Kidney (tissue), 14 donors: Measurements from ENCODE around the gene PDIA5. TPM values are rescaled to one million over a fixed set of nuclear protein-coding genes. Genes with fewer than 3 reads are reported as not detected.

ENCODE experiments used
- DNase-seq, 5 donors: peaks; one replicate each; pipeline ENCODE4 v3.0.0-alpha.2; 2013 to 2020
- FAIRE-seq: peaks from 2 replicates; lab custom pipeline; 2012; peaks lifted over from hg19 to GRCh38; lab: Jason Lieb, UNC
- H3K27ac ChIP-seq, 2 donors: one replicate each; pipeline ENCODE4 v1.7.0; 2013; ENCODE audit warnings: low read depth in 2 of 2, low read length in 2 of 2, inconsistent platforms in 1 of 2
- H3K27me3 ChIP-seq: one replicate; pipeline ENCODE4 v1.7.1; 2013; ENCODE audit warnings: low read length, inconsistent platforms; ENCODE audit not compliant: control insufficient read depth, insufficient read depth
- H3K36me3 ChIP-seq, 3 donors: one replicate each; pipeline versions ENCODE4 v1.7.0 to v1.7.1; 2013; ENCODE audit warnings: low read length in 3 of 3, control low read depth in 1 of 3, inconsistent platforms in 1 of 3; ENCODE audit not compliant: insufficient read depth in 3 of 3, control insufficient read depth in 2 of 3
- H3K4me1 ChIP-seq, 3 donors: one replicate each; pipeline versions ENCODE4 v1.7.0 to v1.7.1; 2013; ENCODE audit warnings: low read length in 3 of 3, inconsistent platforms in 1 of 3, low read depth in 1 of 3; ENCODE audit not compliant: control insufficient read depth in 2 of 3, insufficient read depth in 2 of 3
- H3K4me3 ChIP-seq, 3 donors: one replicate each; pipeline versions ENCODE4 v1.7.0 to v1.8.1; 2013; ENCODE audit warnings: low read length in 3 of 3, control low read depth in 1 of 3, inconsistent platforms in 1 of 3
- H3K9ac ChIP-seq, 3 donors: one replicate each; pipeline versions ENCODE4 v1.7.0 to v1.7.1; 2013; ENCODE audit warnings: low read length in 3 of 3, control low read depth in 1 of 3, inconsistent platforms in 1 of 3
- H3K9me3 ChIP-seq, 3 donors: one replicate each; pipeline versions ENCODE4 v1.7.0 to v1.7.1; 2013; ENCODE audit warnings: low read length in 3 of 3, control low read depth in 1 of 3, inconsistent platforms in 1 of 3; ENCODE audit not compliant: control insufficient read depth in 2 of 3, insufficient read depth in 1 of 3
- CTCF ChIP-seq: IDR thresholded peaks from 3 replicates; pipeline ENCODE4 v1.5.1; 2012; ENCODE audit warnings: mild to moderate bottlenecking, moderate library complexity, borderline replicate concordance; ENCODE audit not compliant: insufficient read depth; ENCODE audit errors: extremely low read depth
- intact Hi-C: fragments of 100-400 bp; cut with DNase I; formaldehyde crosslinking; loops from one replicate; pipeline ENCODE4 v1.11.1; 2022
- polyA plus RNA-seq: library from polyadenylated mRNA; stranded (reverse); fragments of 350-450 nt; fragmentation: Illumina TruSeq; extraction: RNeasy Lipid Tissue Mini Kit (QIAGEN cat#74804); gene quantifications from one replicate; pipeline ENCODE4 v1.2.3, GENCODE V29; 2014; ENCODE audit warnings: low read depth, low replicate concordance; ENCODE audit not compliant: insufficient read depth
- total RNA-seq: library from RNA; stranded (reverse); fragmentation: NEBNext Ultra II Directional; extraction: Animal tissue kit (Norgen Biotek cat#: 25700); gene quantifications from one replicate; pipeline ENCODE4 v1.2.1, GENCODE V29; 2021
- donor health status: control.
- donor health status: control.
- donor health status: control.
- donor health status: control.
- donor health status: control.
- donor health status: DM: yes; HTN: yes; CAD: no.
- donor health status: Normal renal cell carcinoma (clear cell type).

The PDIA5 gene
- total and polyA plus RNA-seq, 2 donors from 2014 or later: 19.9 to 27.9 TPM

GRCh38 chr3:123110282-123110975 lies 43.6 kb downstream of the PDIA5 start:
- Histone ChIP-seq H3K36me3 (peaks cover 0 to 31% (median 5%) of the 10 kb centered on the region in 3 donors), H3K4me3 (no peak overlapping the region), H3K9ac (no peak overlapping the region), H3K27ac (no peak overlapping the region), H3K9me3 (no peaks in the 10 kb centered on the region), H3K27me3 (no peaks in the 10 kb centered on the region), H3K4me1 (peaks cover 0 to 2% (median 0%) of the 10 kb centered on the region in 3 donors)
- no peak for TF ChIP-seq CTCF
- DNase-seq (no peak), FAIRE-seq (no peak)
- intact Hi-C loops: no loop called here

- no peak for DNase-seq
- FAIRE-seq: no peak
- H3K27ac ChIP-seq: no peak overlapping the region
- no peak overlapping the region for H3K4me3 ChIP-seq
- intact Hi-C loops: no loop called here
- TF ChIP-seq CTCF: no peak
- H3K9ac ChIP-seq: no peak overlapping the region
- H3K27me3 ChIP-seq: no peaks in the 10 kb centered on the region
- H3K9me3 ChIP-seq: no peaks in the 10 kb centered on the region
- peaks cover 0 to 29% (median 5%) of the 10 kb centered on the region in 3 donors for H3K36me3 ChIP-seq
- peaks cover 0 to 2% (median 0%) of the 10 kb centered on the region in 3 donors for H3K4me1 ChIP-seq
Measured at GRCh38 chr3:123110976-123111615, 44.3 kb downstream of the PDIA5 start.

- H3K9me3 ChIP-seq: no peaks in the 10 kb centered on the region
- H3K36me3 ChIP-seq: peaks cover 0 to 25% (median 6%) of the 10 kb centered on the region in 3 donors
- no peaks in the 10 kb centered on the region for H3K27me3 ChIP-seq
- intact Hi-C loops: no loop called here
- no peak overlapping the region for H3K27ac ChIP-seq
- H3K4me3 ChIP-seq: no peak overlapping the region
- DNase-seq: no peak
- no peak for TF ChIP-seq CTCF
- FAIRE-seq: no peak
- H3K4me1 ChIP-seq: peaks cover 0 to 2% (median 0%) of the 10 kb centered on the region in 3 donors
- H3K9ac ChIP-seq: no peak overlapping the region
Measured at GRCh38 chr3:123111640-123112039, 44.8 kb downstream of the PDIA5 start.
